HepG2 (cell line): Measurements from ENCODE around the gene SHFL. TPM values are rescaled to one million over a fixed set of nuclear protein-coding genes. Genes with fewer than 3 reads are reported as not detected.

Experiments
- ARNT ChIP-seq: fragments of 450-650 bp; IDR thresholded peaks from 2 replicates; pipeline ENCODE4 v1.6.1; 2017
- CBFB ChIP-seq: sonication (generic); formaldehyde crosslinking; IDR thresholded peaks from 2 replicates; pipeline ENCODE4 v1.4.0; 2020; ENCODE audit warnings: missing genetic modification reagents
- CHD4 ChIP-seq: fragments of 200-600 bp; sonication (generic); IDR thresholded peaks from 2 replicates; pipeline ENCODE4 v1.7.0; 2017; ENCODE audit warnings: mild to moderate bottlenecking, low read length, borderline replicate concordance
- FOSL1 ChIP-seq: sonication (generic); formaldehyde crosslinking; IDR thresholded peaks from 2 replicates; pipeline ENCODE4 v1.9.0; 2021; ENCODE audit warnings: missing genetic modification reagents, borderline replicate concordance
- GTF2F1 ChIP-seq: fragments of 150-350 bp; IDR thresholded peaks from 2 replicates; pipeline ENCODE4 v1.6.1; 2014; ENCODE audit warnings: low read length
- HIVEP1 ChIP-seq: sonication (generic); formaldehyde crosslinking; IDR thresholded peaks from 2 replicates; pipeline ENCODE4 v1.4.0; 2020; ENCODE audit warnings: mild to moderate bottlenecking, missing genetic modification reagents
- MIER3 ChIP-seq: IDR thresholded peaks from 2 replicates; pipeline ENCODE4 v1.6.1; 2016; ENCODE audit warnings: missing compliant biosample characterization, borderline replicate concordance
- NFRKB ChIP-seq: fragments of 450-650 bp; IDR thresholded peaks from 2 replicates; pipeline ENCODE4 v1.6.1; 2017
- NR2F6 ChIP-seq, 2 experiments: IDR thresholded peaks; 2 replicates each; pipeline ENCODE4 v1.6.1; 2016; ENCODE audit warnings: antibody characterized with exemption in 1 of 2, mild to moderate bottlenecking in 1 of 2
- SYNCRIP ChIP-seq: fragments of 200-400 bp; formaldehyde crosslinking; IDR thresholded peaks from 2 replicates; pipeline ENCODE4 v1.6.1; 2018; ENCODE audit warnings: mild to moderate bottlenecking, low read depth, low read length; ENCODE audit not compliant: insufficient read depth
- TBL1XR1 ChIP-seq: fragments of 150-350 bp; IDR thresholded peaks from 2 replicates; pipeline ENCODE4 v1.6.1; 2014; ENCODE audit warnings: borderline replicate concordance, low read length; ENCODE audit not compliant: partially characterized antibody
- WIZ ChIP-seq: sonication (generic); formaldehyde crosslinking; IDR thresholded peaks from 2 replicates; pipeline ENCODE4 v1.5.1; 2020; ENCODE audit warnings: mild to moderate bottlenecking, missing genetic modification reagents
- ZFP36L1 ChIP-seq: sonication (generic); formaldehyde crosslinking; IDR thresholded peaks from 2 replicates; pipeline ENCODE4 v1.8.0; 2022; ENCODE audit warnings: mild to moderate bottlenecking, missing genetic modification reagents, moderate library complexity
- ZKSCAN8 ChIP-seq: IDR thresholded peaks from 2 replicates; pipeline ENCODE4 v1.6.1; 2016; ENCODE audit warnings: borderline replicate concordance, missing genetic modification reagents, missing compliant biosample characterization
- ZNF101 ChIP-seq: sonication (generic); formaldehyde crosslinking; IDR thresholded peaks from 2 replicates; pipeline ENCODE4 v1.4.0; 2020; ENCODE audit warnings: mild to moderate bottlenecking, low read depth, missing genetic modification reagents, borderline replicate concordance
- ZNF136 ChIP-seq: sonication (generic); formaldehyde crosslinking; IDR thresholded peaks from 2 replicates; pipeline ENCODE4 v1.8.1; 2022; ENCODE audit warnings: low read depth, mild to moderate bottlenecking, moderate library complexity, missing genetic modification reagents
- ZNF350 ChIP-seq: sonication (generic); formaldehyde crosslinking; IDR thresholded peaks from 2 replicates; pipeline ENCODE4 v1.4.0; 2020; ENCODE audit warnings: mild to moderate bottlenecking, low read depth, missing genetic modification reagents, borderline replicate concordance
- ZNF430 ChIP-seq: sonication (generic); formaldehyde crosslinking; IDR thresholded peaks from 2 replicates; pipeline ENCODE4 v1.9.0; 2021; ENCODE audit warnings: mild to moderate bottlenecking, missing genetic modification reagents
- ZNF432 ChIP-seq: sonication (generic); formaldehyde crosslinking; IDR thresholded peaks from 2 replicates; pipeline ENCODE4 v1.5.0; 2020; ENCODE audit warnings: missing genetic modification reagents, mild to moderate bottlenecking, borderline replicate concordance
- ZNF484 ChIP-seq: sonication (generic); formaldehyde crosslinking; IDR thresholded peaks from 2 replicates; pipeline ENCODE4 v1.5.1; 2020; ENCODE audit warnings: mild to moderate bottlenecking, low read depth, missing genetic modification reagents, borderline replicate concordance
- ZNF546 ChIP-seq: sonication (generic); formaldehyde crosslinking; conservative IDR thresholded peaks from 2 replicates; pipeline ENCODE4 v1.8.1; 2023; ENCODE audit warnings: mild to moderate bottlenecking, missing genetic modification reagents
- ZNF850 ChIP-seq: sonication (generic); formaldehyde crosslinking; conservative IDR thresholded peaks from 2 replicates; pipeline ENCODE4 v1.9.0; 2021; ENCODE audit warnings: mild to moderate bottlenecking, missing genetic modification reagents
- polyA plus RNA-seq, 8 experiments: library from polyadenylated mRNA; depleted of rRNA in 3 of 8; stranded (reverse) in 7 of 8; unstranded in 1 of 8; fragments of >200 nt; fragmentation: Illumina TruSeq in 4 of 8; extraction: Trizol in 4 of 8; gene quantifications; 2 replicates each; pipeline versions ENCODE4 v1.2.1 to v1.2.3, GENCODE V29; 2011 to 2016; ENCODE audit warnings: low read depth in 4 of 8, missing spikeins in 1 of 8, mixed read lengths in 1 of 8; ENCODE audit not compliant: insufficient read depth in 1 of 8
- total RNA-seq, 5 experiments: library from RNA; depleted of rRNA; stranded (reverse); fragments of >200 nt; fragmentation: Illumina TruSeq; extraction: Trizol; gene quantifications; 2 replicates each; pipeline ENCODE4 v1.2.3, GENCODE V29; 2016; ENCODE audit warnings: low read depth in 1 of 5
- TF ChIP-seq, protein P1 (sequence below): sonication (generic); formaldehyde crosslinking; IDR thresholded peaks from 2 replicates; pipeline ENCODE4 v1.5.0; 2020; ENCODE audit warnings: mild to moderate bottlenecking, missing genetic modification reagents, moderate library complexity
- TF ChIP-seq, protein P2 (sequence below): sonication (generic); formaldehyde crosslinking; IDR thresholded peaks from 2 replicates; pipeline ENCODE4 v1.4.0; 2020; ENCODE audit warnings: missing genetic modification reagents; ENCODE audit errors: not compliant biosample characterization
- TF ChIP-seq, protein P3 (sequence below): sonication (generic); formaldehyde crosslinking; IDR thresholded peaks from 2 replicates; pipeline ENCODE4 v1.8.1; 2023; ENCODE audit warnings: mild to moderate bottlenecking, missing genetic modification reagents, borderline replicate concordance

The SHFL gene
- total and polyA plus RNA-seq, 2 of the 13 experiments (the other 11 are each of a cell fraction or from before 2014, with no cell fraction given), result 12.3 to 36.4 TPM

DNA sequence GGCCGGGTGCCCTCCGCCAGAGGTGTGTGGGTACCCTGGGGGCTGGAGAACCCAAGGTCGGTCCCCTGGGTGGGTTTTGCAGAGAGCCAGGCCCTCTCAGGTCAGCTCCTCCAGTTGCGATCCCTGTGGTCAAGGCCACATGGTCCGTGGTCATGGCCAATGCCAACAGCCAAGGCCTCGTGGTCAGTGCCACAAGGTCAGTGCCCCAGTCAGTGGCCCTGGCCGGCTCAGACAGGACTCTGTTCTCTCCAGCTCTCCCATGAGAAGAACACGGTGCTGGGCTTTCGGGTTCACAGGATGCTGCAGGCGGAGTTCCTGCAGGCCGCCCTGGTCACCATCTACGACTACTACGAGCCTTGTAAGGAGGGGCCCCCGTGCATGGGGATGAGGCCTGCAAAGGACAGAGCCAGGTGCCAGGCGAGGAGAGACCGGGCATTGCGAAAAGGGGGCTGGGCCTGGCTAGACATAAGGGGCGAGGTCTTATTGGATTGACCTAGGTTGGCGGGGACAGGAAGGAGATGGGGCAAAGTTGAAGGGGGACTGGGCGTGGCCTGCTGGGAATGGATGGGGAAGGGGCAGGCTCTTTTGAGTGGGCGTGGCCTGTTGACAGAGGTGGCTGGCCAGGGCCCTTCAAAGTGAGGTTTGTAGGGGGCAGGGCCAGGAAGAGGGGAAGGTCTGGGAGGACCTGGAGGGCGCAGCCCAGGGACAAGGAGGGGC is 15.2 kb upstream of the SHFL start (continued):
- TF ChIP-seq ZNF546 (no peak), FOSL1 (CRISPR knock-in tag) (no peak), ZNF432 (no peak), TBL1XR1 (peak; percentile 81), NR2F6 (IDR thresholded peaks at IDR 0.05) (no peak), NR2F6 (CRISPR knock-in tag; IDR thresholded peaks at IDR 0.05) (peak; percentile 28; the same call in 1 of the 2 replicates), ZNF850 (CRISPR knock-in tag) (no peak), ZKSCAN8 (CRISPR knock-in tag) (no peak), NFRKB (no peak), ZNF350 (CRISPR knock-in tag) (0 out of 2 replicates have a peak, but pooled peaks have one; percentile 24), CHD4 (no peak), ZNF484 (CRISPR knock-in tag) (no peak), ZFP36L1 (no peak), MIER3 (no peak), WIZ (no peak), SYNCRIP (no peak), GTF2F1 (no peak), ARNT (no peak), ZNF430 (no peak), CBFB (CRISPR knock-in tag) (no peak), ZNF136 (CRISPR knock-in tag) (no peak), HIVEP1 (no peak), ZNF101 (CRISPR knock-in tag) (no peak)
- TF ChIP-seq, protein P1, sequence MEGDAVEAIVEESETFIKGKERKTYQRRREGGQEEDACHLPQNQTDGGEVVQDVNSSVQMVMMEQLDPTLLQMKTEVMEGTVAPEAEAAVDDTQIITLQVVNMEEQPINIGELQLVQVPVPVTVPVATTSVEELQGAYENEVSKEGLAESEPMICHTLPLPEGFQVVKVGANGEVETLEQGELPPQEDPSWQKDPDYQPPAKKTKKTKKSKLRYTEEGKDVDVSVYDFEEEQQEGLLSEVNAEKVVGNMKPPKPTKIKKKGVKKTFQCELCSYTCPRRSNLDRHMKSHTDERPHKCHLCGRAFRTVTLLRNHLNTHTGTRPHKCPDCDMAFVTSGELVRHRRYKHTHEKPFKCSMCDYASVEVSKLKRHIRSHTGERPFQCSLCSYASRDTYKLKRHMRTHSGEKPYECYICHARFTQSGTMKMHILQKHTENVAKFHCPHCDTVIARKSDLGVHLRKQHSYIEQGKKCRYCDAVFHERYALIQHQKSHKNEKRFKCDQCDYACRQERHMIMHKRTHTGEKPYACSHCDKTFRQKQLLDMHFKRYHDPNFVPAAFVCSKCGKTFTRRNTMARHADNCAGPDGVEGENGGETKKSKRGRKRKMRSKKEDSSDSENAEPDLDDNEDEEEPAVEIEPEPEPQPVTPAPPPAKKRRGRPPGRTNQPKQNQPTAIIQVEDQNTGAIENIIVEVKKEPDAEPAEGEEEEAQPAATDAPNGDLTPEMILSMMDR (CRISPR knock-in tag), result no peak
- TF ChIP-seq, protein P2, sequence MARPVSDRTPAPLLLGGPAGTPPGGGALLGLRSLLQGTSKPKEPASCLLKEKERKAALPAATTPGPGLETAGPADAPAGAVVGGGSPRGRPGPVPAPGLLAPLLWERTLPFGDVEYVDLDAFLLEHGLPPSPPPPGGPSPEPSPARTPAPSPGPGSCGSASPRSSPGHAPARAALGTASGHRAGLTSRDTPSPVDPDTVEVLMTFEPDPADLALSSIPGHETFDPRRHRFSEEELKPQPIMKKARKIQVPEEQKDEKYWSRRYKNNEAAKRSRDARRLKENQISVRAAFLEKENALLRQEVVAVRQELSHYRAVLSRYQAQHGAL (CRISPR knock-in tag), result no peak
- TF ChIP-seq, protein P3, sequence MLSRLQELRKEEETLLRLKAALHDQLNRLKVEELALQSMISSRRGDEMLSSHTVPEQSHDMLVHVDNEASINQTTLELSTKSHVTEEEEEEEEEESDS (CRISPR knock-in tag), result no peak
- TF ChIP-seq, all 625 proteins: peak for 20
